SU-DHL-6 (cell line): ENCODE data around the gene C2CD4C.
"Not testable (repeated sequence)": the region's sequence is repeated elsewhere in the genome, so short reads cannot be mapped to it uniquely, and the experiment has no call there.

Source experiments
- H2AFZ ChIP-seq: fragments of 200-600 bp; sonication (generic); 2 replicates; pipeline ENCODE4 v1.6.1; 2014; ENCODE audit warnings: low read depth, mild to moderate bottlenecking, moderate library complexity, mixed read lengths, antibody characterized with exemption, low read length; ENCODE audit not compliant: severe bottlenecking
- H3F3A ChIP-seq: fragments of 200-600 bp; shearing (Covaris generic); 2 replicates; pipeline ENCODE4 v1.6.0; 2016; ENCODE audit warnings: antibody characterized with exemption, mild to moderate bottlenecking; ENCODE audit not compliant: insufficient read depth
- H3K27ac ChIP-seq: fragments of 200-600 bp; sonication (generic); 2 replicates; pipeline ENCODE4 v1.5.1; 2016; ENCODE audit warnings: low read depth, mild to moderate bottlenecking, low read length, moderate library complexity, mixed read lengths
- H3K27me3 ChIP-seq: fragments of 200-600 bp; sonication (generic), shearing (Covaris generic); 2 replicates; pipeline ENCODE4 v1.6.0; 2014; ENCODE audit warnings: mild to moderate bottlenecking, low read length
- H3K36me3 ChIP-seq: fragments of 200-600 bp; sonication (generic); 2 replicates; pipeline ENCODE4 v1.6.1; 2014; ENCODE audit warnings: mild to moderate bottlenecking, low read length, mixed read lengths
- H3K4me2 ChIP-seq: fragments of 300-600, 200-600 bp; shearing (Covaris generic), sonication (generic); 2 replicates; pipeline ENCODE4 v1.6.0; 2014; ENCODE audit warnings: low read length, low read depth, mild to moderate bottlenecking; ENCODE audit not compliant: poor library complexity, severe bottlenecking
- H3K4me3 ChIP-seq: fragments of 200-600 bp; sonication (generic); 2 replicates; pipeline ENCODE4 v1.5.1; 2014; ENCODE audit warnings: antibody characterized with exemption, low read length, mild to moderate bottlenecking, mixed read lengths; ENCODE audit not compliant: insufficient read depth, poor library complexity, severe bottlenecking
- H3K79me2 ChIP-seq: fragments of 200-600 bp; sonication (generic); 2 replicates; pipeline ENCODE4 v1.6.1; 2014; ENCODE audit warnings: mild to moderate bottlenecking, low read length, moderate library complexity; ENCODE audit not compliant: insufficient read depth
- H3K9ac ChIP-seq: fragments of 200-600 bp; sonication (generic); 2 replicates; pipeline ENCODE4 v1.7.0; 2014; ENCODE audit warnings: mild to moderate bottlenecking, low read length
- H3K9me2 ChIP-seq: fragments of 200-600 bp; sonication (generic); replicated peaks from 2 replicates; pipeline ENCODE4 v1.6.1; 2014; ENCODE audit warnings: low read length; ENCODE audit not compliant: insufficient read depth
- H3K9me3 ChIP-seq: fragments of 200-600 bp; sonication (generic); 2 replicates; pipeline ENCODE4 v1.6.1; 2014; ENCODE audit warnings: low read length, mixed read lengths; ENCODE audit not compliant: insufficient read depth
- H4K20me1 ChIP-seq: fragments of 200-600 bp; sonication (generic); 2 replicates; pipeline ENCODE4 v1.6.1; 2014; ENCODE audit warnings: low read depth, mild to moderate bottlenecking, antibody characterized with exemption, low read length, moderate library complexity, mixed read lengths
- EZH2phosphoT487 ChIP-seq: fragments of 200-600 bp; sonication (generic), shearing (Covaris generic); conservative IDR thresholded peaks from 2 replicates; pipeline ENCODE4 v1.6.1; 2018; ENCODE audit warnings: mild to moderate bottlenecking, antibody characterized with exemption, low read length, moderate library complexity, mixed read lengths
- TF ChIP-seq, protein P1 (sequence below): fragments of 200-600 bp; sonication (generic); IDR thresholded peaks from one replicate; pipeline ENCODE4 v1.5.1; 2017; ENCODE audit warnings: antibody characterized with exemption, mild to moderate bottlenecking, low read length, moderate library complexity; ENCODE audit not compliant: insufficient read depth, poor library complexity, severe bottlenecking

C2CD4C gene

GRCh38 chr19:380618-381219 lies 28.2 kb downstream of the C2CD4C start:
- H3K27me3 ChIP-seq, H2AFZ ChIP-seq, H3K36me3 ChIP-seq, H3K27ac ChIP-seq, H3K4me3 ChIP-seq, H3F3A ChIP-seq, H4K20me1 ChIP-seq, H3K9ac ChIP-seq, H3K9me2 ChIP-seq, H3K79me2 ChIP-seq, H3K4me2 ChIP-seq, H3K9me3 ChIP-seq: not testable (repeated sequence)

DNA sequence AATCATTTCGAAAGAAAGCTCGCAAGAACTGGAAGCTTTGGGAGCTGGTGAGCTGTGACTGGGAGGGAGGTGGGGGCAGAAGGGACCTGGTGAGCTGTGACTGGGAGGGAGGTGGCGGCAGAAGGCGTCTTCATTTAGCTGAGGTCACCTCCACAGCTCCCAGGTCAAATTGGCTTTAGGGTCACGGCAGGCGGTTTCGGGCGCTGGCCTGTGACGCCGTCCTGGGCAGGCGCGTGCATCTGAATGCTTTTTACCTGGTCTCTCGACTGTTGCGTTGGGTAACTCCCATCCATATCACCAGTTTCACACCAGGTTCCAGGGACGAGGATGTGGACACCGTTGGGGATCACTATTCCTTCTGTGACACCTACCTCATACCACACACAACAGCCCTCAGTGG lies 29.2 kb downstream of the C2CD4C start:
- TF ChIP-seq EZH2phosphoT487, result no peak
- TF ChIP-seq, protein P1, sequence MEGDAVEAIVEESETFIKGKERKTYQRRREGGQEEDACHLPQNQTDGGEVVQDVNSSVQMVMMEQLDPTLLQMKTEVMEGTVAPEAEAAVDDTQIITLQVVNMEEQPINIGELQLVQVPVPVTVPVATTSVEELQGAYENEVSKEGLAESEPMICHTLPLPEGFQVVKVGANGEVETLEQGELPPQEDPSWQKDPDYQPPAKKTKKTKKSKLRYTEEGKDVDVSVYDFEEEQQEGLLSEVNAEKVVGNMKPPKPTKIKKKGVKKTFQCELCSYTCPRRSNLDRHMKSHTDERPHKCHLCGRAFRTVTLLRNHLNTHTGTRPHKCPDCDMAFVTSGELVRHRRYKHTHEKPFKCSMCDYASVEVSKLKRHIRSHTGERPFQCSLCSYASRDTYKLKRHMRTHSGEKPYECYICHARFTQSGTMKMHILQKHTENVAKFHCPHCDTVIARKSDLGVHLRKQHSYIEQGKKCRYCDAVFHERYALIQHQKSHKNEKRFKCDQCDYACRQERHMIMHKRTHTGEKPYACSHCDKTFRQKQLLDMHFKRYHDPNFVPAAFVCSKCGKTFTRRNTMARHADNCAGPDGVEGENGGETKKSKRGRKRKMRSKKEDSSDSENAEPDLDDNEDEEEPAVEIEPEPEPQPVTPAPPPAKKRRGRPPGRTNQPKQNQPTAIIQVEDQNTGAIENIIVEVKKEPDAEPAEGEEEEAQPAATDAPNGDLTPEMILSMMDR, result no peak
- Histone ChIP-seq H3K27ac (no peak overlapping the region), H3K27me3 (no peaks in the 10 kb centered on the region)

DNA sequence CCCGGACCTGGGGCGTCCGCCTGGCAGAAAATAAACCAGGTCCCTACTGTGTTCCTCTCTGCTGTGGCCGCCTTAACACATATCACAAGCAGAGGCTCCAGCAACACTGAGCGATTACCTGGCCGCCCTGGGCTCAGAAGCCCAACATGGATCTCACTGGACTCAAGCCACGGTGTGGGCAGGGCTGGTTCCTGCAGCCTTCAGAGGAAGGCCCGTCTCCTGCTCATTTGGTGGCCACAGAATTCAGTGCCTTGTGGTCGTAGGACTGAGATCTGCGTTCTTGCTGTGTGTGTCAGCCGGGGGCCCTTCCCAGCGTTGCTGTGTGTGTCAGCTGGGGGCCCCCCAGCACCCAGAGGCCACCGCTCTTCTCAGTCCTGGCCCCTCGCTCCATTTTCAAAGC lies 30.2 kb downstream of the C2CD4C start:
- H3K9me2 ChIP-seq, result no peaks in the 10 kb centered on the region
- H3K9ac ChIP-seq, result no peak overlapping the region
- no peaks in the 10 kb centered on the region for H3K27me3 ChIP-seq
- H3K9me3 ChIP-seq, result no peaks in the 10 kb centered on the region
- no peaks in the 10 kb centered on the region for H3K36me3 ChIP-seq
- TF ChIP-seq, protein P1, result no peak
- TF ChIP-seq EZH2phosphoT487, result no peak
- H3K79me2 ChIP-seq, result no peaks in the 10 kb centered on the region
- H3K4me3 ChIP-seq, result no peak overlapping the region
- H3F3A ChIP-seq, result no peaks in the 10 kb centered on the region
- no peak overlapping the region for H3K27ac ChIP-seq
- H4K20me1 ChIP-seq, result no peaks in the 10 kb centered on the region
- H3K4me2 ChIP-seq, result no peak overlapping the region
- H2AFZ ChIP-seq, result no peak overlapping the region

More for the DNA sequence above, 29.2 kb downstream of the C2CD4C start:
- no peaks in the 10 kb centered on the region for H4K20me1 ChIP-seq
- H2AFZ ChIP-seq, result no peak overlapping the region
- no peak overlapping the region for H3K9ac ChIP-seq
- no peak overlapping the region for H3K4me2 ChIP-seq
- H3K9me2 ChIP-seq, result no peaks in the 10 kb centered on the region
- H3K9me3 ChIP-seq, result no peaks in the 10 kb centered on the region
- no peaks in the 10 kb centered on the region for H3K36me3 ChIP-seq
- H3K4me3 ChIP-seq, result no peak overlapping the region
- H3K79me2 ChIP-seq, result no peaks in the 10 kb centered on the region
- no peaks in the 10 kb centered on the region for H3F3A ChIP-seq

- Histone ChIP-seq H4K20me1 (no peaks in the 10 kb centered on the region), H3K9me2 (no peaks in the 10 kb centered on the region), H3K27ac (no peak overlapping the region), H2AFZ (no peak overlapping the region), H3F3A (no peaks in the 10 kb centered on the region), H3K9me3 (no peaks in the 10 kb centered on the region), H3K36me3 (no peaks in the 10 kb centered on the region), H3K4me3 (no peak overlapping the region), H3K27me3 (no peaks in the 10 kb centered on the region), H3K9ac (no peak overlapping the region), H3K4me2 (no peak overlapping the region), H3K79me2 (no peaks in the 10 kb centered on the region)
- TF ChIP-seq, protein P1, result no peak
- no peak for TF ChIP-seq EZH2phosphoT487
These were observed 31.0 kb downstream of the C2CD4C start for GRCh38 chr19:377801-378581.
